IPS DF 19.7 (cell line): ENCODE data around the gene DNAJC5G.

Experiments
- DNase-seq: peaks from one replicate; pipeline ENCODE4 v3.0.0-alpha.2; 2013; ENCODE audit warnings: low read depth, low spot score

The DNAJC5G gene

GRCh38 chr2:27275211-27276150, at the start of gene DNAJC5G:
DNAJC5G (plus strand) TSS chr2:27275433; CDS start chr2:27276729, 1,296 bp downstream.
- no peak for DNase-seq

DNA sequence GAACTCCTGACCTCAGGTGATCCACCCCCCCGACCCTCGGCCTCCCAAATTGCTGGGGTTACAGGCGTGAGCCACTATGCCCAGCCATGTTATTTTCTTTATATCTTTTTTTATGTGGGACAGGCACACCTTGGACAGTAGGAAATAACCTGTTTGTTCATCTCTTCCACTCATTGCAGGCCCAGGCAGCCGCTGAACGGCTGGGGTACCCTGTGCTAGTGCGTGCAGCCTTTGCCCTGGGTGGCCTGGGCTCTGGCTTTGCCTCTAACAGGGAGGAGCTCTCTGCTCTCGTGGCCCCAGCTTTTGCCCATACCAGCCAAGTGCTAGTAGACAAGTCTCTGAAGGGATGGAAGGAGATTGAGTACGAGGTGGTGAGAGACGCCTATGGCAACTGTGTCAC, 49.7 kb upstream of the DNAJC5G start:
- DNase-seq: no peak

- DNase-seq: no peak
Measured at GRCh38 chr2:27227501-27227900, 47.7 kb upstream of the DNAJC5G start.

DNA sequence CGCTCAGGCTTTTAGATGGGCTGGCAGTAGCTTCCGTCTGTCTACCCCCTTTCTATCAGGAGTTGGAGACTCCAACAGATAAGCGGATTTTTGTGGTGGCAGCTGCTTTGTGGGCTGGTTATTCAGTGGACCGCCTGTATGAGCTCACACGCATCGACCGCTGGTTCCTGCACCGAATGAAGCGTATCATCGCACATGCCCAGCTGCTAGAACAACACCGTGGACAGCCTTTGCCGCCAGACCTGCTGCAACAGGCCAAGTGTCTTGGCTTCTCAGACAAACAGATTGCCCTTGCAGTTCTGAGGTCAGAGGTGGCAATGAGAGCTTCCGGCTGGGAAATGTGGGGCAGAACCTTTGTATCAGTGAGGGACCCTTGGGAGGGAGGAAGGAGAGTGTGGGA, 43.3 kb upstream of the DNAJC5G start:
- no peak for DNase-seq

- no peak for DNase-seq
Measured at GRCh38 chr2:27233341-27233740, 41.9 kb upstream of the DNAJC5G start.

- DNase-seq: no peak
Measured at GRCh38 chr2:27236136-27236535, 39.1 kb upstream of the DNAJC5G start.

DNA sequence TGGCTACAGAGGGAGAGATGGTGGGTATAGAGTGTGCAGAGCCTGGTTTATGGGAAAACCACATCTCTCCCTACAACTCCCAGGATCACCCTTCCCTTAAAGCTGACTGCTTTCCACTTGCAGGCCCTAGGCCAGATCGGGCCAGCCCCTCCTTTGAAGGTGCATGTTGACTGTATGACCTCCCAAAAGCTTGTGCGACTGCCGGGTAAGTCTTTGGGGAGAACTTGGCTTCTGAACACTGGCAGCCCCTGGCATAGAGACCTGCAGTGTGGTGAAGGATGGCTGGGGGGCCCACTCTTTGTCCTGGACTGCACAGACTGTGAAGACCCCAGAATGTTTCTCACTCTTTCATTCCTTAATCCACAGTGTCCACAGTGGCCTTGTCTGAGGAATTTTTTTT, 38.6 kb upstream of the DNAJC5G start:
- DNase-seq: no peak

- no peak for DNase-seq
Measured at GRCh38 chr2:27237341-27237945, 37.8 kb upstream of the DNAJC5G start.

GRCh38 chr2:27238976-27239375, 36.3 kb upstream of the DNAJC5G start:
- no peak for DNase-seq

DNA sequence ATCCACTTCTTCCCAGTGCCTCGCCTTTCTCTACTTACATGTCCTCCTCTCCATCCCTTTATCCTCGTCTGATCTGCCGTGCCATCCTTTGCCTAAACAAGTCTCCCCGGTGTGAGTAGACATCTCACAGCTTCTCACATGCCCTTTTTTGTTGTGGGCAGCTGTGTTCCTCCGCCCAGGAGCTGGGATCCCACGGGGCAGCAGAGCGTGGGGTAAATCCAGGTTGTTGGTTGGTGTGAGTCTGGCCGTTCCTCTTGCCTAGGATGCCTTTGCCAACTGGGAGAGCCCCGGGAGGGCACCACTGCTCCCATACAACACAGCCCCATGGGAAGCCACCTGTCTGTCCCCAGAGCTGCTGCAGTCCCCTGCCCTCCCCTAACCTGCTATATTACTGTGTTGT, 34.8 kb upstream of the DNAJC5G start:
- no peak for DNase-seq

DNA sequence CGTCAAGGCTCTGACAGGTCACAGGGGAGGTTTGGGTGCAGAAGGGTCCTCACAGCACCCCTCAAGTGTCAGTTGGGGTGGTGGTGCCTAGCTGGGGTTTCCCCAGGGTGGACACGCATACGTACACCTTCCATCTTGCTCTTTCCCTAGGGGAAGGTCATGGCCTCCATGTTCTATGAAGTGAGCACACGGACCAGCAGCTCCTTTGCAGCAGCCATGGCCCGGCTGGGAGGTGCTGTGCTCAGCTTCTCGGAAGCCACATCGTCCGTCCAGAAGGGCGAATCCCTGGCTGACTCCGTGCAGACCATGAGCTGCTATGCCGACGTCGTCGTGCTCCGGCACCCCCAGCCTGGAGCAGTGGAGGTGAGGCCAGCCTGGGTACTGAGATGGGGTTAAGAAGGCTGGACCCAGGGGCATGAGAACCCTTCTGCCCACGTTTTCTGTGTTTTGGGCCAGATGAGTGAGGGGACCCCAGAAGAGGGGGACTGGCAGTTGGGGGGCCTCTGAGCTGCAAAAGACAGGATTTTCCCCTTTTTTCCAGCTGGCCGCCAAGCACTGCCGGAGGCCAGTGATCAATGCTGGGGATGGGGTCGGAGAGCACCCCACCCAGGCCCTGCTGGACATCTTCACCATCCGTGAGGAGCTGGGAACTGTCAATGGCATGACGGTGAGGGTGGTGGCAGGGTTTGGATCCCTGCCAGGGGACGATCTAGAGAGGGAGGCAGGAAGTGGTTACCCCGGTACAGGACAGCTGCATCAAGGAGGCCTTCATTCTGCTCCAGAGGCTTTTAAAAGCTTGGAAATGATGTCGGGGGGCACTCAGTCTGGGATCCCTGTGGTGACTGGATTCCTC, 33.2 kb upstream of the DNAJC5G start:
- DNase-seq: no peak

- no peak for DNase-seq
Measured at GRCh38 chr2:27242614-27242951, 32.6 kb upstream of the DNAJC5G start.

DNA sequence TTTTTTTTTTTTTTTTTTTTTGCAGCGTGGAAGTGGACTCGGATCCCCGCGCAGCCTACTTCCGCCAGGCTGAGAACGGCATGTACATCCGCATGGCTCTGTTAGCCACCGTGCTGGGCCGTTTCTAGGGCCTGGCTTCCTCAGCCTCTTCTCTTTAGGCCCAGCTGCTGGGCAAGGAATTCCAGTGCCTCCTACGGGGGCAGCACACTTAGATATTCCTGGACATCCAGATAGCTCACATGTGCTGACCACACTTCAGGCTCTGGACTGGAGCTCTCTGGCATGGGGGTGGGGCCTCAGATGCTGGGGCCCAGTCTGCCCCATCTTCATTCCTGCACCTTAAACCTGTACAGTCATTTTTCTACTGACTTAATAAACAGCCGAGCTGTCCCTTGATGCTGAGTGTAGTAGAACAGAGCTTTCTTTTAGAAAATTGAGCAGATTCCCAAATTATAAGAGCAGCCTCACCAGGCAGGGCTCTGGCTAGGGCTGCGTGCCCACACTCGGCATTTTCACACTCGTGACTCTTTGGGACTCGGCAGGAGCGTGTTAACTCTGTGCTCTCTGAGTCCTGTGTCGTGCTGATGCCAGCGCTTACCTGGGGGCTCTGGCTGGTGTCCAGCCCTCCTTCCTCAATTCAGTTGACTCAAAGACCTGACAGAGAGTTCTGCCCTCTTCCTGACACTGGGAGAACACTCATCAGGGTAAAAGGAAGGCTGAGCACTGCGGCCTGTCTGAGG, 31.7 kb upstream of the DNAJC5G start:
- DNase-seq: no peak

GRCh38 chr2:27245116-27245515, 30.1 kb upstream of the DNAJC5G start:
- no peak for DNase-seq

DNA sequence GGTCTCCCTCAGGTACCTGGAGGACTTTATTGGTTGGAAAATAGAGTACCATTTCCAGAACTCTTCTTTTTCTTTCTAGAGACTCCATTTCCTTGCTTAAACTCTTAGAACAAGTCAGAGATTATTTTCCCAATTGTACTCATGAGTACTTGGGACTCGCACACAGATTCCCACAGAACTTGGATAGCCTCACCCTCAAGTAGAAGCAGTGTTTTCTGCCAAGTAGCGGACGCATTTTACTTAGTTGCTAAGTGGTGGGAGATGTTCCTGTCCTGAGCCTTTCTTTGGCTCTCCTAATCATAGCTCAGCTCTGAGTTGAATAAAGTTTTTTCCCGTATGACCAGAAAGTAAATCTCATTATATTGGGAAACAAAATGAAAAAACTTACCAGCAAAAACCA, 29.6 kb upstream of the DNAJC5G start:
- DNase-seq: no peak

DNA sequence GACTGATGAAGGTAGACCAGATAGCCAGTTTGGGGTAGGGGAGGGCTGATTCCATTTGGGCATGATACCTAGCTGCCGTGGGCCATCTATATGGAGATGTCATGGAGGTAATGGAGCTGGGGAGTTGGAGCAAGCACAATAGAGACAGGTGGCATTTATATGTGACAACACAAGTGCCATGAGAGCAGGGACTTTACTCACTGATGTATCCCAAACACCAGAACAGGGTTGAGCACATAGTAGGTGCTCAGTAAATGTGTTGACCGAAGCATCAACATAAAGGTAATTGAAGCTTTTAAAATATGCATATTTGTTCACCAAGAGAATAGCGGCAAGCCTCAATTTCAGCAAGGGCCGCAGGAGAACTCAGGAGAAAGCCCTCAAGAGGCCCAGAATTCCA, 27.3 kb upstream of the DNAJC5G start:
- no peak for DNase-seq

- DNase-seq: no peak
Measured at GRCh38 chr2:27249159-27249890, 25.9 kb upstream of the DNAJC5G start.

DNA sequence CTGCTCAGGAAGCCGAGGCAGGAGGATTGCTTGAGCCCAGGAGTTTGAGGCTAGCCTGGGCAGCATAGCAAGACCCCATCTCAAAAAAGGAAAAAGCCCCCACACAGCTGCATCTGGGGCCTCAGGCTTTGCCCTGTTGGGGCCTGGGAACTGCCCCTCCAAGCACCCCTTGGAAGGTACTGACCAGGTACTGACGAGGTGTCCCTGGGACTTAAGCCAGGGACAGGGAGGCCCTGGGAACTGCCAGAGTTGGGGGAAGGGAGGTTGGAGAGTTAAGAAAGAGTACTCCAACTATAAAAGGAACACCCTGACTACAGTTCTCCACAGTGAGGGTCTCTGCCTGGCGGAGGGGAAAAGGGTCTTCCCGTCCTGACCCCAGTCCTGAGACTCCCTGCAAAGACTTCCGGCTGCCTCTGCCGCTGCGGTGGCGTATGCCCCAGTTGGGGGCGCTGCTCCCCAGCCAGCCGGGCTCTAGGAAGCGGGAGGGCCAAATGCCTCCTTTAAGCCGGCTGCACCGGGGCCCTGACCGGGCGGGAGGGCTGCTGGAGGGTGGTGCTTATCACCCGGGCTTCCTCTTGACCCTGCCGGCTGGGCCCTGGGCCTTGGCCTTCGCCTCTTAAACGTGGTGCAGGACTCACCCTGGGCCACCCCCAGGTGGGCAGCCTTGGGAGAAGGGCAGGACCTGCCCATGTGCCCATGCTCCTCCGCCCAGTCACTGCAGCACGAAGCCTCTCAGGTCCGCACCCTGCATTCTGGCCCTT, 25.2 kb upstream of the DNAJC5G start:
- DNase-seq: no peak

- DNase-seq: no peak
Measured at GRCh38 chr2:27250652-27251379, 24.4 kb upstream of the DNAJC5G start.
